ENCODE results near the gene BMF.

DNA sequence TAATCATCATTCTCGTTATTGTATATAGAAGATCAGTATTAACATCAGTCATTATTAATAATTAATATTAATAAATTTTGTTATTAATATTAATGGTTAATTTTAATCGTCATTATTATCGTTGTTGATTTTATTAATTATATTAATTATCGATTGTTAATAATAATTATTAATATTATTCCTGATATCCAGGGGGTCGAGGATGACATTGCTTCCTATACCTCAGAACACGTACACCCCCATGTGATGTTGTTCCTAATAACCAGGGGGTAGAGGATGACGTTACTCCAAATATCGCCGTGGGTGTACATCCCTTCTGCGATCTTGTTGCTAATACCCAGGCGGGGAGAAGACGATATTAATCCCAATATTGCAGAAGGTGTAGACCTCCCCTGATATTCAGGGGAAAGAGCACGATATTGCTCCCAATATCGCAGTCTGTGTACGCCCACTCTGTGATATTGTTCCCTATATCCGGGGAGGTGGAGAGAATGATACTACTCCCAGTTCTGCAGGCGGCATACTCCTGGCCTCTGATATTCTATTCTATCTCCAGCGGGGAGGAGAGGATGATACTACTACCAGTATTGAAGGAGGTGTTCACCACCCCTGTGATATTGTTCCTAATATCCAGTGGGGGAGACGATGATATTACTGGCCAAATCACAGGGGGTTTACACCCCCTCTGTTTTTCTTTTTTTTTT, 22.3 kb upstream of the BMF start:
- TF ChIP-seq, protein P1, sequence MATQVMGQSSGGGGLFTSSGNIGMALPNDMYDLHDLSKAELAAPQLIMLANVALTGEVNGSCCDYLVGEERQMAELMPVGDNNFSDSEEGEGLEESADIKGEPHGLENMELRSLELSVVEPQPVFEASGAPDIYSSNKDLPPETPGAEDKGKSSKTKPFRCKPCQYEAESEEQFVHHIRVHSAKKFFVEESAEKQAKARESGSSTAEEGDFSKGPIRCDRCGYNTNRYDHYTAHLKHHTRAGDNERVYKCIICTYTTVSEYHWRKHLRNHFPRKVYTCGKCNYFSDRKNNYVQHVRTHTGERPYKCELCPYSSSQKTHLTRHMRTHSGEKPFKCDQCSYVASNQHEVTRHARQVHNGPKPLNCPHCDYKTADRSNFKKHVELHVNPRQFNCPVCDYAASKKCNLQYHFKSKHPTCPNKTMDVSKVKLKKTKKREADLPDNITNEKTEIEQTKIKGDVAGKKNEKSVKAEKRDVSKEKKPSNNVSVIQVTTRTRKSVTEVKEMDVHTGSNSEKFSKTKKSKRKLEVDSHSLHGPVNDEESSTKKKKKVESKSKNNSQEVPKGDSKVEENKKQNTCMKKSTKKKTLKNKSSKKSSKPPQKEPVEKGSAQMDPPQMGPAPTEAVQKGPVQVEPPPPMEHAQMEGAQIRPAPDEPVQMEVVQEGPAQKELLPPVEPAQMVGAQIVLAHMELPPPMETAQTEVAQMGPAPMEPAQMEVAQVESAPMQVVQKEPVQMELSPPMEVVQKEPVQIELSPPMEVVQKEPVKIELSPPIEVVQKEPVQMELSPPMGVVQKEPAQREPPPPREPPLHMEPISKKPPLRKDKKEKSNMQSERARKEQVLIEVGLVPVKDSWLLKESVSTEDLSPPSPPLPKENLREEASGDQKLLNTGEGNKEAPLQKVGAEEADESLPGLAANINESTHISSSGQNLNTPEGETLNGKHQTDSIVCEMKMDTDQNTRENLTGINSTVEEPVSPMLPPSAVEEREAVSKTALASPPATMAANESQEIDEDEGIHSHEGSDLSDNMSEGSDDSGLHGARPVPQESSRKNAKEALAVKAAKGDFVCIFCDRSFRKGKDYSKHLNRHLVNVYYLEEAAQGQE (IDR thresholded peaks at IDR 0.05; ENCODE audit: insufficient replicate concordance, low read depth), result no peak
- TF ChIP-seq, protein P2, sequence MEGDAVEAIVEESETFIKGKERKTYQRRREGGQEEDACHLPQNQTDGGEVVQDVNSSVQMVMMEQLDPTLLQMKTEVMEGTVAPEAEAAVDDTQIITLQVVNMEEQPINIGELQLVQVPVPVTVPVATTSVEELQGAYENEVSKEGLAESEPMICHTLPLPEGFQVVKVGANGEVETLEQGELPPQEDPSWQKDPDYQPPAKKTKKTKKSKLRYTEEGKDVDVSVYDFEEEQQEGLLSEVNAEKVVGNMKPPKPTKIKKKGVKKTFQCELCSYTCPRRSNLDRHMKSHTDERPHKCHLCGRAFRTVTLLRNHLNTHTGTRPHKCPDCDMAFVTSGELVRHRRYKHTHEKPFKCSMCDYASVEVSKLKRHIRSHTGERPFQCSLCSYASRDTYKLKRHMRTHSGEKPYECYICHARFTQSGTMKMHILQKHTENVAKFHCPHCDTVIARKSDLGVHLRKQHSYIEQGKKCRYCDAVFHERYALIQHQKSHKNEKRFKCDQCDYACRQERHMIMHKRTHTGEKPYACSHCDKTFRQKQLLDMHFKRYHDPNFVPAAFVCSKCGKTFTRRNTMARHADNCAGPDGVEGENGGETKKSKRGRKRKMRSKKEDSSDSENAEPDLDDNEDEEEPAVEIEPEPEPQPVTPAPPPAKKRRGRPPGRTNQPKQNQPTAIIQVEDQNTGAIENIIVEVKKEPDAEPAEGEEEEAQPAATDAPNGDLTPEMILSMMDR (IDR thresholded peaks at IDR 0.05; ENCODE audit: insufficient read depth, low read length), result no peak
